Measurements from ENCODE around the gene ZNF579. TPM values are rescaled to one million over a fixed set of nuclear protein-coding genes. Genes with fewer than 3 reads are reported as not detected.

Gene ZNF579
- total and polyA plus RNA-seq, 2 of the 13 experiments (the other 11 are each of a cell fraction or from before 2014, with no cell fraction given), result 2.1 to 2.9 TPM

DNA sequence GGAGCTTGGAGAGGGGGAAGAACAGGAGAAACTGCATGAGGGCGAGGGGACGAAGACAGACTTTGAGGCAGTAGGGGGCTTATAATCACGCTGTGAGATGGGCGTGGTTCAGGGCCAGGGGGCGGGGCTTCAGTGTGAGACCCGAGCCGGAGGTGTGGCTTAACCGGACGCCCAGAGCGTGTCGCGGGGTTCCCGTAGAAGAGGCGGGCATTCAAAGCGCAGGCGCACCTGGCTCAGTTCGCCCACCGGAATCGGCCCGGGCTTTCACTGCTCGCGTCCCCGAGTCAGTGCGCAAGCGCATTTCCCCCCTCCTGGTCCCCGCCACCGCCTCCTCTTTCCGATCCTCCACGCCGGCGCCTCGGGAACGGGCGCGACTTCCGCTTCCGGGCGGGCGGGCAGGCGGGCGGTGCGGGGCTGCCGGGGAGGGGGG lies 24.6 kb upstream of the ZNF579 start:
- CTCF ChIA-PET (ENCODE audit: low intra/inter-chr PET ratio, low total read pairs), result interaction anchor here (0.9 to 3.0 kb wide), 2 partner anchors 26 to 88 kb away, joined by 3 to 25 read pairs; no protein-coding TSS in a partner anchor
- Histone ChIP-seq H3K36me3 (replicated peaks in 1 of 2; ENCODE audit: control insufficient read depth in 1 of 2, insufficient read depth in 2 of 2, low read length in 2 of 2) (peaks cover 0 to 2% of the 10 kb centered on the region in 2 experiments; a peak in 1 of 5 replicates), H3K9ac (ENCODE audit: insufficient read depth, low read depth, low read length) (peak overlapping the region; percentile 84), H3K4me3 (replicated peaks in 1 of 3; ENCODE audit: insufficient read depth in 1 of 3, low read depth in 2 of 3, low read length in 3 of 3) (peak overlapping the region; percentile 51 to 85 (median 84); a peak in 4 of 6 replicates), H3K9me3 (ENCODE audit: low read length) (no peaks in the 10 kb centered on the region), H3K27ac (ENCODE audit: extremely low read length, insufficient read depth, low read length) (peak overlapping the region; percentile 81), H3K4me2 (ENCODE audit: low read depth, low read length) (peak overlapping the region; percentile 97), H3K79me2 (ENCODE audit: insufficient read depth, low read length) (peaks cover 15% of the 10 kb centered on the region), H2AFZ (ENCODE audit: low read length) (no peak overlapping the region), H4K20me1 (ENCODE audit: insufficient read depth, low read length) (no peaks in the 10 kb centered on the region), H3K4me1 (ENCODE audit: insufficient read depth, low read length) (peaks cover 50% of the 10 kb centered on the region), H3K27me3 (ENCODE audit: control insufficient read depth in 1 of 2, insufficient read depth in 2 of 2, low read length in 2 of 2) (no peaks in the 10 kb centered on the region; a peak in 1 of 5 replicates)
- intact Hi-C loops (cut with micrococcal nuclease; ENCODE audit: unreplicated experiment), result loop anchor here (10.0 kb wide), 1 partner anchor 50 kb away; no protein-coding TSS in a partner anchor
- ATAC-seq (peak; percentile 77), FAIRE-seq (peak; percentile 60), DNase-seq (ENCODE audit: low spot score) (peak; percentile 95)
- BruUV-seq (replicated peaks), result no TSS peak
- WGBS (ENCODE audit: low lambda C conversion rate), result 0% methylated on average over 5 of the region's 43 CpGs
- in situ Hi-C loops (cut with HindIII; ENCODE audit: extremely low pct_ligation_motif_present, low pct_unique_long_range_greater_than_20kb), result loop anchor here (5.0 kb wide), 1 partner anchor 88 kb away; no protein-coding TSS in a partner anchor
- POLR2A ChIA-PET, result interaction anchor here (0.8 to 2.8 kb wide), 11 partner anchors 9 to 346 kb away, joined by 3 to 23 read pairs (median 4); partner anchors contain the start of genes ISOC2, PPP6R1, U2AF2 and ZNF784
- TF ChIP-seq, protein P1, sequence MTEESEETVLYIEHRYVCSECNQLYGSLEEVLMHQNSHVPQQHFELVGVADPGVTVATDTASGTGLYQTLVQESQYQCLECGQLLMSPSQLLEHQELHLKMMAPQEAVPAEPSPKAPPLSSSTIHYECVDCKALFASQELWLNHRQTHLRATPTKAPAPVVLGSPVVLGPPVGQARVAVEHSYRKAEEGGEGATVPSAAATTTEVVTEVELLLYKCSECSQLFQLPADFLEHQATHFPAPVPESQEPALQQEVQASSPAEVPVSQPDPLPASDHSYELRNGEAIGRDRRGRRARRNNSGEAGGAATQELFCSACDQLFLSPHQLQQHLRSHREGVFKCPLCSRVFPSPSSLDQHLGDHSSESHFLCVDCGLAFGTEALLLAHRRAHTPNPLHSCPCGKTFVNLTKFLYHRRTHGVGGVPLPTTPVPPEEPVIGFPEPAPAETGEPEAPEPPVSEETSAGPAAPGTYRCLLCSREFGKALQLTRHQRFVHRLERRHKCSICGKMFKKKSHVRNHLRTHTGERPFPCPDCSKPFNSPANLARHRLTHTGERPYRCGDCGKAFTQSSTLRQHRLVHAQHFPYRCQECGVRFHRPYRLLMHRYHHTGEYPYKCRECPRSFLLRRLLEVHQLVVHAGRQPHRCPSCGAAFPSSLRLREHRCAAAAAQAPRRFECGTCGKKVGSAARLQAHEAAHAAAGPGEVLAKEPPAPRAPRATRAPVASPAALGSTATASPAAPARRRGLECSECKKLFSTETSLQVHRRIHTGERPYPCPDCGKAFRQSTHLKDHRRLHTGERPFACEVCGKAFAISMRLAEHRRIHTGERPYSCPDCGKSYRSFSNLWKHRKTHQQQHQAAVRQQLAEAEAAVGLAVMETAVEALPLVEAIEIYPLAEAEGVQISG (CRISPR knock-in tag; IDR thresholded peaks at IDR 0.05), result peak; percentile 63; the same call in 1 of the 2 replicates
- peak; percentile 93 for TF ChIP-seq GABPB1 (CRISPR knock-in tag; IDR thresholded peaks at IDR 0.05)
- TF ChIP-seq ZNF563 (CRISPR knock-in tag; IDR thresholded peaks at IDR 0.05), result no peak
- TF ChIP-seq MED1 (CRISPR knock-in tag; IDR thresholded peaks at IDR 0.05), result no peak
- TF ChIP-seq FOXO1 (CRISPR knock-in tag; IDR thresholded peaks at IDR 0.05), result peak; percentile 47; the same call in 1 of the 2 replicates
- 0 out of 2 replicates have a peak, but pooled peaks have one; percentile 14 for TF ChIP-seq CREB1 (IDR thresholded peaks at IDR 0.05)
- TF ChIP-seq CREB1 (CRISPR knock-in tag; IDR thresholded peaks at IDR 0.05), result no peak
- TF ChIP-seq SP4 (CRISPR knock-in tag; IDR thresholded peaks at IDR 0.05), result peak; percentile 82
- TF ChIP-seq, protein P2, sequence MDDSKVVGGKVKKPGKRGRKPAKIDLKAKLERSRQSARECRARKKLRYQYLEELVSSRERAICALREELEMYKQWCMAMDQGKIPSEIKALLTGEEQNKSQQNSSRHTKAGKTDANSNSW (CRISPR knock-in tag; IDR thresholded peaks at IDR 0.05; ENCODE audit: borderline replicate concordance), result no peak
- TF ChIP-seq, protein P3, sequence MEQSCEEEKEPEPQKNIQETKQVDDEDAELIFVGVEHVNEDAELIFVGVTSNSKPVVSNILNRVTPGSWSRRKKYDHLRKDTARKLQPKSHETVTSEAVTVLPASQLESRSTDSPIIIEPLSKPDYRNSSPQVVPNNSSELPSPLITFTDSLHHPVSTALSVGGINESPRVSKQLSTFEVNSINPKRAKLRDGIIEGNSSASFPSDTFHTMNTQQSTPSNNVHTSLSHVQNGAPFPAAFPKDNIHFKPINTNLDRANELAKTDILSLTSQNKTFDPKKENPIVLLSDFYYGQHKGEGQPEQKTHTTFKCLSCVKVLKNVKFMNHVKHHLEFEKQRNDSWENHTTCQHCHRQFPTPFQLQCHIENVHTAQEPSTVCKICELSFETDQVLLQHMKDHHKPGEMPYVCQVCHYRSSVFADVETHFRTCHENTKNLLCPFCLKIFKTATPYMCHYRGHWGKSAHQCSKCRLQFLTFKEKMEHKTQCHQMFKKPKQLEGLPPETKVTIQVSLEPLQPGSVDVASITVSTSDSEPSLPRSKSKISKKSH (CRISPR knock-in tag; IDR thresholded peaks at IDR 0.05; ENCODE audit: borderline replicate concordance), result peak; percentile 34; the same call in 1 of the 2 replicates
- no peak for TF ChIP-seq BRCA1 (CRISPR knock-in tag; IDR thresholded peaks at IDR 0.05)
- TF ChIP-seq, protein P4, sequence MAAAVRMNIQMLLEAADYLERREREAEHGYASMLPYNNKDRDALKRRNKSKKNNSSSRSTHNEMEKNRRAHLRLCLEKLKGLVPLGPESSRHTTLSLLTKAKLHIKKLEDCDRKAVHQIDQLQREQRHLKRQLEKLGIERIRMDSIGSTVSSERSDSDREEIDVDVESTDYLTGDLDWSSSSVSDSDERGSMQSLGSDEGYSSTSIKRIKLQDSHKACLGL (CRISPR knock-in tag; IDR thresholded peaks at IDR 0.05), result no peak
- TF ChIP-seq, protein P5, sequence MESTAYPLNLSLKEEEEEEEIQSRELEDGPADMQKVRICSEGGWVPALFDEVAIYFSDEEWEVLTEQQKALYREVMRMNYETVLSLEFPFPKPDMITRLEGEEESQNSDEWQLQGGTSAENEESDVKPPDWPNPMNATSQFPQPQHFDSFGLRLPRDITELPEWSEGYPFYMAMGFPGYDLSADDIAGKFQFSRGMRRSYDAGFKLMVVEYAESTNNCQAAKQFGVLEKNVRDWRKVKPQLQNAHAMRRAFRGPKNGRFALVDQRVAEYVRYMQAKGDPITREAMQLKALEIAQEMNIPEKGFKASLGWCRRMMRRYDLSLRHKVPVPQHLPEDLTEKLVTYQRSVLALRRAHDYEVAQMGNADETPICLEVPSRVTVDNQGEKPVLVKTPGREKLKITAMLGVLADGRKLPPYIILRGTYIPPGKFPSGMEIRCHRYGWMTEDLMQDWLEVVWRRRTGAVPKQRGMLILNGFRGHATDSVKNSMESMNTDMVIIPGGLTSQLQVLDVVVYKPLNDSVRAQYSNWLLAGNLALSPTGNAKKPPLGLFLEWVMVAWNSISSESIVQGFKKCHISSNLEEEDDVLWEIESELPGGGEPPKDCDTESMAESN (CRISPR knock-in tag; conservative IDR thresholded peaks at IDR 0.05), result 0 out of 2 replicates have a peak, but pooled peaks have one; percentile 29
- TF ChIP-seq DRAP1 (CRISPR knock-in tag; IDR thresholded peaks at IDR 0.05), result peak; percentile 95
- TF ChIP-seq ZFP36L2 (CRISPR knock-in tag; IDR thresholded peaks at IDR 0.05), result no peak
- no peak for TF ChIP-seq SRF (IDR thresholded peaks at IDR 0.05; ENCODE audit: low read depth, low read length)
